GM12872 (cell line): ENCODE data around the gene GRM3.

ENCODE experiments used
- TF ChIP-seq, protein P1 (sequence below): IDR thresholded peaks from 3 replicates; pipeline ENCODE4 v1.5.1; 2011; ENCODE audit warnings: low read depth, mild to moderate bottlenecking, low read length, moderate library complexity; ENCODE audit not compliant: insufficient read depth

The GRM3 gene

DNA sequence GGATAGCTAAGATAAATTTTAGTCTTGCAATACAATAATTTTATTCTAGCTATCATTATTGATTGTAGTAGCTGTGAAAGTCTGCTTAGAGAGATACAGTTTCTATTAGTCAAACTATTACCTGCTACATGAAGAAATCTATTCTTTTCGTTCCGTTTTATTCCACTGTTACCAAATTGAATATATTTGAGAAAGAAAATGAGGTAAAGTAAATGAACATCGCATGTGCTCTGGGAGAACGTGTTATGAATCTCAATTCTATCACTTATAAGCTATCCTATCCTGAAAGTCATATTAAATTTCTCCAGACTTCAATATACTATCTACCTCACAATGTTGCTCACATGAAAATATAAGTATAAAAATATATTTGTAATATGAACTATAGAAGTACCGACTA, 21.3 kb downstream of the GRM3 start:
- TF ChIP-seq, protein P1, sequence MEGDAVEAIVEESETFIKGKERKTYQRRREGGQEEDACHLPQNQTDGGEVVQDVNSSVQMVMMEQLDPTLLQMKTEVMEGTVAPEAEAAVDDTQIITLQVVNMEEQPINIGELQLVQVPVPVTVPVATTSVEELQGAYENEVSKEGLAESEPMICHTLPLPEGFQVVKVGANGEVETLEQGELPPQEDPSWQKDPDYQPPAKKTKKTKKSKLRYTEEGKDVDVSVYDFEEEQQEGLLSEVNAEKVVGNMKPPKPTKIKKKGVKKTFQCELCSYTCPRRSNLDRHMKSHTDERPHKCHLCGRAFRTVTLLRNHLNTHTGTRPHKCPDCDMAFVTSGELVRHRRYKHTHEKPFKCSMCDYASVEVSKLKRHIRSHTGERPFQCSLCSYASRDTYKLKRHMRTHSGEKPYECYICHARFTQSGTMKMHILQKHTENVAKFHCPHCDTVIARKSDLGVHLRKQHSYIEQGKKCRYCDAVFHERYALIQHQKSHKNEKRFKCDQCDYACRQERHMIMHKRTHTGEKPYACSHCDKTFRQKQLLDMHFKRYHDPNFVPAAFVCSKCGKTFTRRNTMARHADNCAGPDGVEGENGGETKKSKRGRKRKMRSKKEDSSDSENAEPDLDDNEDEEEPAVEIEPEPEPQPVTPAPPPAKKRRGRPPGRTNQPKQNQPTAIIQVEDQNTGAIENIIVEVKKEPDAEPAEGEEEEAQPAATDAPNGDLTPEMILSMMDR: no peak

- TF ChIP-seq, protein P1: no peak
Observed at GRCh38 chr7:86665669-86666068, 22.0 kb downstream of the GRM3 start.

DNA sequence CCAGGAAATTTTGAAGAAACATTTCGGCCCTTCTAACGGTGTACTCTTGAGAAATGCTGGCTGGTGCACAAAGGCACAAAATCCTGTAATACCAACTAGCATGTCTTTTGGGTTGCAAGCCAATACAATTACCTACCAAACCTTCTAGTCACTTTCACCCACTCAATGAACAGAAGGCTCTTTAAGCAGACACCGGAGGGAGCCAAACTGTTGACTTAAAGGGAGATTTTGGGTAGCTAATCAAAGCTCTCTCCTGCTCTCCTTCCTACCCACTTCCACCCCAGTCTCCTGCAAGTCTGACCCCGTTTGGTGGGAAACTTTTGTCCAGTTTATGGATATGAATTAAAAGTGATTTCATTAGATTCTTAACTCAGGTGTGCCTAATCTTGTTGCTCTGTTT, 24.0 kb downstream of the GRM3 start:
- TF ChIP-seq, protein P1: no peak

GRCh38 chr7:86668315-86668714, 24.6 kb downstream of the GRM3 start:
- TF ChIP-seq, protein P1: no peak

GRCh38 chr7:86687831-86688230, 44.1 kb downstream of the GRM3 start:
- TF ChIP-seq, protein P1: no peak

GRCh38 chr7:86689363-86689762, 45.7 kb downstream of the GRM3 start:
- TF ChIP-seq, protein P1: no peak

GRCh38 chr7:86692755-86693154, 49.0 kb downstream of the GRM3 start:
- TF ChIP-seq, protein P1: no peak

- TF ChIP-seq, protein P1: no peak
Observed at GRCh38 chr7:86706406-86706805, 62.7 kb downstream of the GRM3 start.
